NCI-H345 (cell line): ENCODE measurements around the gene ERMP1.
A peak's percentile ranks its signal among the peaks of the same experiment; 100 is the strongest.
"Not testable (repeated sequence)": the region's sequence is repeated elsewhere in the genome, so short reads cannot be mapped to it uniquely, and the experiment has no call there.

Source experiments
- DNase-seq: peaks from one replicate; lab custom pipeline; 2025; lab: John Stamatoyannopoulos, UW

The ERMP1 gene

GRCh38 chr9:5818424-5819142 is 14.3 kb downstream of the ERMP1 start:
- no peak for DNase-seq

GRCh38 chr9:5817862-5818261 is 15.1 kb downstream of the ERMP1 start:
- no peak for DNase-seq

DNA sequence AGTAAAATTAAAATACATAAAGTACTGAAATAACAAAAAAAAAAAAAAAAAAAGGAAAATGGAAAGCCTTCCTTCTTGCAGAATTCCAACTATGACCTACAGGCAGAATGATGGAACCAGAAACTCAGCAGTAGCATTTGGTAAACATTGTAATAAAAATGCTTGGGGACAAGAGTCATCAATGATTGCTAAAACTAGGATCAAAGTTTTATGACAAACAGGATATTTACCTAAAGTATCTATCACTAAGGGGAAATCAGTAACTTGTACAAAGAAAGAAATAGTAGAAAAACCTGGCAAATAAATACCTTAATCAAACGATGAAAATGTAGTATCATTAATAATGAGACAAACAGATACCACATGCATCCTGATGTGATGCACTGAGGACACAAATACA is 17.5 kb downstream of the ERMP1 start:
- DNase-seq: no peak

- DNase-seq: no peak
Measured at GRCh38 chr9:5813824-5814223, 19.1 kb downstream of the ERMP1 start.

GRCh38 chr9:5811751-5812150 is 21.2 kb downstream of the ERMP1 start:
- DNase-seq: no peak

DNA sequence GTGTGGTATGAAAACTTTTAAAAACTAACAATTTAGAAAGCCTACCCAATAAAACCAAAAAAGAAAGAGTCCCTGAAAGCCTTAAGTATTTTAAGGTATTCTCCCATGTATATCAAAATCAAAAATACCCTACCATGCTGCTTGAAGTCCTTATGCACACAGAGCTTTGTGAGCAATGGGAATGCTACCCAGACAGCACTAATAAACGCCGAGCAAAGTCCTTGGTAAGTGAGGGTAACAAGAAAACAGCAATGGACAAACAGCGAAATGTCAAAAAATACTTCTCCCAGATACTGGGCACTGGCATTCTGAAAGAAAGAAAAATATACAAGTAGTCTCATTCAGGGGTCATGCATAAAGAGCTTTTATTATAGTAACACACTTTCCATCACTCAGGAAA is 27.4 kb downstream of the ERMP1 start:
- no peak for DNase-seq

- DNase-seq: no peak
Measured at GRCh38 chr9:5801739-5802113, 31.2 kb downstream of the ERMP1 start.

GRCh38 chr9:5800969-5801738 is 31.8 kb downstream of the ERMP1 start:
- peak; percentile 22 for DNase-seq

GRCh38 chr9:5800378-5800777 is 32.5 kb downstream of the ERMP1 start:
- DNase-seq: not testable (repeated sequence)

DNA sequence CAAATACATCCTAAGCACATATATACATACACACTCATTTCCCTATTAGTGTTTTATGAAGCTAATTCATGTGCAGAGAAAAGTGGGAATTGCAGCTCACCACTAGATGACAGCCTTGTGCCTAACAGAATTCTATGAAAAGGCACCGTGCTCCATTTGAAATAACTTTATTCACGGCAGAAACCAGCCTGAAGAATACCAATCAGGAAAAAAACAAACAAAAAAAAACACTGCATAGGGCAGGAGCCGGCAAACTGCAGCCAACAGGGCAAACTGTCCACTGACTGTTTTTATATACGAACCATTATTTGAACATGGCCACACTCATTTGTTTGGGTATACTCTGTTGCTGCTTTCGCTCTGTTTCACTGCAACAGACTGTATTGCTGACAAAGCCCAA is 33.6 kb downstream of the ERMP1 start:
- DNase-seq: peak; percentile 14

DNA sequence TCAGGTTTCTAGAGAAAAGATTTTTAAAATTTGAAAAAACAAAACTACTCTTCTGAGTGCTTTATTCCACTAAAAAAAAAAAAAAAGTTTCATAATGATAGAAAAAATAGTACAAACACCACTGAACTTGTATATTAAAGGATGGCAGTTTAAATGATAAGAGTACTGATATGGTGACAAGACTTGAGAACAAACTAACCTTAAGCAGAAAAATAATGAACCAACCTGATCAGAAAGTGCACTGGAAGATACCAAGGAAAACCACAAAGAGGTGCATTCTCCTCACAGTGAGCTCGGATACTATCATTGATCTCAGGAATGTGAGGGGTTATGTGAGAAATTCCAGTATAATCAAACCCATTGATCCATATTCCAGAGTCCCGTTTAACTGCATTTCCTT is 34.3 kb downstream of the ERMP1 start:
- no peak for DNase-seq

DNA sequence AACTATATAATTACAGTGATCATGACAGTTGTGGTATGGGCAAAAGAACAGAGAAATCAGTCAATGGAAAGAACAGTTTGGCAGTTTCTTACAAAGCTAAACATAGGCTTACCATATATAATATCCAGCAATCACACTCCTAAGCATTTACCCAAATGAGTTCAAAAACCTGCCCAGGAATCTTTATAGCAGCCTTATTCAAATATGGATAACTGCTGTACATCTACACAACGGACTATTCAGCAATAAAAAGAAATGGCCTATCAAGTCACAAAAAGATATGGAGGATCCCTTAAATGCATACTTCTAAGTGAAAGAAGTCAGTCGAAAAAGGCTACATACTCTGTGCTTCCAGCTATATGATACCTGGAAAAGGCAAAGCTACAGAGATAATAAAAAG is 36.6 kb downstream of the ERMP1 start:
- DNase-seq: no peak

GRCh38 chr9:5793812-5794211 is 39.1 kb downstream of the ERMP1 start:
- DNase-seq: no peak

DNA sequence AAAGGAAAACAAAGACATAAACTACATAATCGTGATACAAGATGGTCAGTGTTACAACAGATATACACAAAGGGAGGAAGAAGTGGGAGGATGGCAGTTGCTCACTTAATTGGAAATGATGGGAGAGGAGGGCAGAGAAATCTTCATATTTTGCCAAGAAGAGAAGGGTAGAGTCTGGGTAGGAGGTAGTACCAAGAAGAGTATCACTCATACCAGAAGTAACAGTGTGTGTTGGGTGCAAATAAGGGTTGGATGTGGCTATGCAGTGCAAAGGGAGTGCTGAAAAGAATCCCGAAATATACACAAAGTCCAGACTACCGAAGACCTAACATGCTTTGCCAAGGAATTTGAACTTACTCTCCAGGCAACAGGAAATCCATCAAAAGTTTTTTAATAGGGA is 41.0 kb downstream of the ERMP1 start:
- DNase-seq: no peak

DNA sequence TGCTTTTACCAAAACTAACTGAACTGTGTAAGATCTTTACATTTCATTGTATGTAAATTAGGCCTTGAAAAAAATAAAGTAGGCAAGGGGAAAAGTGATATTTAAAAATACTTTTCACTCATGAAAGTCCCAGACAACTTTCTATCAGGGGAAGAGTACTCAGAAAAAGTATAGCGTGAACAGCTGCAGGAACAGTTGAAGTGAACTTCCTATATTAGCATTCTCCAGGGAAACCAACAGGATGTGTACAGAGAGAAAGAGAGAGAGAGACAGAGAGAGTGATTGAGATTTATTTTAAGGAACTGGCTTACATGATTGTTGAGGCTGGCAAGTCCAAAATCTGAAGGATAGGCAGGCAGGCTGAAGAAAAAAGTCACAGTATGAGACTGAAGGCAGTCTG is 42.0 kb downstream of the ERMP1 start:
- DNase-seq: no peak

- no peak for DNase-seq
Measured at GRCh38 chr9:5789489-5789888, 43.4 kb downstream of the ERMP1 start.

GRCh38 chr9:5787759-5788302 is 45.1 kb downstream of the ERMP1 start:
- DNase-seq: no peak

DNA sequence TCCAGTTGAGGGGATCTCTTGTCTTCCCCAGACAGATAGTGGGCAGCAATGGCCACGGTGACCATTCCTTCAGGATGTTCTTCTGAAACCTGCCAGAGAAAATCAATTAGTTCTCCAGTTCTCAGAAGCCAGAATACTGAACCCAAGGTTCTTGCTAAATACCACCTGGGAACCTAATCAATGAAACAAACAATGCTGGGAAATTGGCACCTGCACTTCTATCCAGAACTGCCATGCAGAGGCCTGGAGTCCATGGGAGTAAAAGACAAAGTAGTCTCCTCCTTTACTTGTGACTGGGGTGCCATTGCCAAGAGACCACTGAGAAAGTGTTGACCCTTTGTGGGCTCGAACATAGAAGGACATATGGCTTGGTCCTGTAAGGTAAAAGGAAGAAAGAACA is 45.7 kb downstream of the ERMP1 start:
- DNase-seq: no peak

GRCh38 chr9:5786370-5787127 is 46.4 kb downstream of the ERMP1 start:
- no peak for DNase-seq

DNA sequence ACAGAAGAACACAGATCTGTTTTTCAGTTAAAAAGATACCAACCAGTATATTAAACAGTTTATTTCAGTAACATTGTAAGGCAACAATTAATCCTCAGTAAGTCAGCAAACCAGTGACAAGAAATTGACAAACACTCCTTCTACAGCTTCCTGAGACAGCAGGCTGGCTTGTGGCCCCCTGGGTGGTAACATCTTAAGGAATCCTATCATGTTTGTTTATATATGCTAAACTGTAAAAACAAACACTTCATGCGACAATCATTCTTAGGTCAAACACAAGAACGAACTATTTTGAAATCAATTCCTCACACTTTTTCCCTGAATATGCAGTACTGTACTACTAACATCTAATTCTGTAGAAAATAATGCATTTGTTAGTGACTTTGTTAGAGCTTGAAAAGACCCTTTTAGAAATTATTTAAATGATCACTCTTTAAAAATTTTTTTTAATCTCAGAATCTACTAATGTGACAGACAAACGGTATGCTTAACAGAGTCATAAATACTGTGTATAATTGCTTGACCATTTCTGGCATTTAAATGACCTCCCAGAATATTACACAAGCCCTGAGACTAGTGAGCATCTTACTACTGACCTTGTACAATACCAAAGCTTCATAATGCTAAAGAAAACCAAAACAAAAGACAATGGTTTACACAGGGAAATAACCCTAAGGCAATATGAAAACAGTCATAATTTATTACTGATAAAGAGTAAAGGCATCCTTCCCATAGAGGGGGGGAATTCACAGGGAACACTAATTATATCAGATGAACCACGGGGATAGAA is 48.2 kb downstream of the ERMP1 start:
- DNase-seq: no peak

- no peak for DNase-seq
Measured at GRCh38 chr9:5783982-5784381, 48.9 kb downstream of the ERMP1 start.

DNA sequence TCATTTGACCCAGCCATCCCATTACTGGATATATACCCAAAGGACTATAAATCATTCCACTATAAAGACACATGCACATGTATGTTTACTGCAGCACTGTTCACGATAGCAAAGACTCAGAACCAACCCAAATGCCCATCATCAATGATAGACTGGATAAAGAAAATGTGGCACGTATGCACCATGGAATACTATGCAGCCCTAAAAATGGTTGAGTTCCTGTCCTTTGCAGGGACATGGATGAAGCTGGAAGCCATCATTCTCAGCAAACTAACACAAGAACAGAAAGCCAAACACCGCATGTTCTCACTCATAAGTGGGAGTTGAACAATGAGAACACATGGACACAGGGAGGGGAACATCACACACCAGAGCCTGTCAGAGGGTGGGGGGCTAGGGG is 49.5 kb downstream of the ERMP1 start:
- DNase-seq: not testable (repeated sequence)
